Left ventricle myocardium inferior (tissue), 1 donor: ENCODE measurements around the gene RASSF6. TPM values are rescaled to one million over a fixed set of nuclear protein-coding genes. Genes with fewer than 3 reads are reported as not detected.

Source experiments
- DNase-seq: peaks from one replicate; pipeline ENCODE4 v3.0.0-alpha.2; 2020
- H3K27ac ChIP-seq: fragments of 200-600 bp; replicated peaks from 2 replicates; pipeline ENCODE4 v1.8.0; 2021
- H3K27me3 ChIP-seq: fragments of 200-600 bp; 2 replicates; pipeline ENCODE4 v1.8.0; 2021; ENCODE audit warnings: low read depth
- H3K36me3 ChIP-seq: fragments of 200-600 bp; 2 replicates; pipeline ENCODE4 v1.8.0; 2021
- H3K4me1 ChIP-seq: fragments of 200-600 bp; 2 replicates; pipeline ENCODE4 v1.8.0; 2021
- H3K4me3 ChIP-seq: fragments of 200-600 bp; 2 replicates; pipeline ENCODE4 v1.8.0; 2021; ENCODE audit warnings: mild to moderate bottlenecking, moderate library complexity
- H3K9me3 ChIP-seq: fragments of 200-600 bp; replicated peaks from 2 replicates; pipeline ENCODE4 v1.8.0; 2021
- CTCF ChIP-seq: fragments of 200-600 bp; IDR thresholded peaks from 2 replicates; pipeline ENCODE4 v1.8.0; 2021; ENCODE audit warnings: antibody characterized with exemption, mild to moderate bottlenecking, borderline replicate concordance
- intact Hi-C: fragments of 100-400 bp; cut with micrococcal nuclease; formaldehyde crosslinking; loops from one replicate; pipeline ENCODE4 v1.11.0; 2022
- total RNA-seq: library from RNA; stranded (reverse); fragmentation: NEBNext Ultra II Directional; extraction: Animal tissue kit (Norgen Biotek cat#: 25700); gene quantifications from one replicate; pipeline ENCODE4 v1.2.1, GENCODE V29; 2021
- donor health status: DM: no; HTN: yes; CAD: no; lungs with severe emphysema.

Gene RASSF6
- total RNA-seq, 1 donor from 2014 or later = not detected

GRCh38 chr4:73538162-73538561, 82.1 kb downstream of the RASSF6 start:
- H3K36me3 ChIP-seq = no peaks in the 10 kb centered on the region
- TF ChIP-seq CTCF = no peak
- peaks cover 5% of the 10 kb centered on the region for H3K27me3 ChIP-seq
- no peak overlapping the region for H3K4me3 ChIP-seq
- DNase-seq = no peak
- intact Hi-C loops = no loop called here
- no peak overlapping the region for H3K27ac ChIP-seq
- H3K4me1 ChIP-seq = no peaks in the 10 kb centered on the region
- H3K9me3 ChIP-seq = no peaks in the 10 kb centered on the region

GRCh38 chr4:73533515-73534422, 86.5 kb downstream of the RASSF6 start:
- no peaks in the 10 kb centered on the region for H3K4me1 ChIP-seq
- DNase-seq = no peak
- H3K27ac ChIP-seq = no peak overlapping the region
- no peaks in the 10 kb centered on the region for H3K27me3 ChIP-seq
- intact Hi-C loops = no loop called here
- no peaks in the 10 kb centered on the region for H3K36me3 ChIP-seq
- no peaks in the 10 kb centered on the region for H3K9me3 ChIP-seq
- TF ChIP-seq CTCF = no peak
- H3K4me3 ChIP-seq = no peak overlapping the region

- intact Hi-C loops = no loop called here
- Histone ChIP-seq H3K9me3 (no peaks in the 10 kb centered on the region), H3K27me3 (no peaks in the 10 kb centered on the region), H3K27ac (no peak overlapping the region), H3K4me3 (no peak overlapping the region), H3K36me3 (no peaks in the 10 kb centered on the region), H3K4me1 (no peaks in the 10 kb centered on the region)
- no peak for DNase-seq
- TF ChIP-seq CTCF = no peak
These were observed 92.1 kb downstream of the RASSF6 start for GRCh38 chr4:73528171-73528570.

- Histone ChIP-seq H3K4me3 (no peak overlapping the region), H3K4me1 (no peaks in the 10 kb centered on the region), H3K36me3 (no peaks in the 10 kb centered on the region), H3K9me3 (no peaks in the 10 kb centered on the region), H3K27ac (no peak overlapping the region), H3K27me3 (no peaks in the 10 kb centered on the region)
- no peak for TF ChIP-seq CTCF
- DNase-seq = no peak
- intact Hi-C loops = no loop called here
These were observed 93.0 kb downstream of the RASSF6 start for GRCh38 chr4:73527196-73527595.

- no peak overlapping the region for H3K27ac ChIP-seq
- no peak for TF ChIP-seq CTCF
- no peaks in the 10 kb centered on the region for H3K27me3 ChIP-seq
- DNase-seq = no peak
- no peak overlapping the region for H3K4me3 ChIP-seq
- H3K9me3 ChIP-seq = no peaks in the 10 kb centered on the region
- no peaks in the 10 kb centered on the region for H3K4me1 ChIP-seq
- no peaks in the 10 kb centered on the region for H3K36me3 ChIP-seq
- intact Hi-C loops = no loop called here
These were observed 94.6 kb downstream of the RASSF6 start for GRCh38 chr4:73525611-73526010.
